Measurements from ENCODE around the gene UBL3.

DNA sequence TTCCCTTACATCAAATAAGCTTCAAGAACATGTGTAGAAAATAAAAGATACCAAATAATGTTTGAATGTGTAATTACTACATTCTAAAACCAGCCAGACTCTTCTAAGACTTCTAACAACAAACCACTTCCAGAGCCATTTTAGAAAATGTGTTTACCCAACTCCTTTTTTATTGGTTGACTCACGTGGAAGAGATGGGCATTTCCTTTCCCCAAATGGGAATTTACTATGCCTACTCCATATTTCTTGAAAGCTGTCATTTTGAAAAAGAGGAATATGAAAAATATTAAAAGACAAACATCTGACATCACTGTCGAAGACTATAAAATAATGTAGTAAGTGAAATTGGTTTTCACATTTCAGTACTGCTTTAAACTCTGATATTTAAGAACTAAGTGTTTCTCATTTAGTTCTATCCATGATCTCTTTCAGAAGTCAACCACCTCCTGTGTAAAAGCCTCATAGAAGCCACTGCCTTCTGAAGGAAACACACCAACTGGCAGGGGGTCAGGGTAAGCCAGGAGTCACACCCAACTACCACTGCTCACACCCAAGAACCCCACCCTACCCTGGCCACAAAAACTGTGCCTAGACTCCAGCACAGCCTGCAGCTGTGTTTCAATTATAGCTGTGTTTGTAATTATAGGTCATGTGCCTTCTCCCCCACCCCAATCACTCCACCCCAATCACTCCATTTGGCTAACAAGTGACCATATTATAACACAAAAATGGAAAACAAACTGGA is 86.8 kb downstream of the UBL3 start:
- TF ChIP-seq TAF1 (IDR thresholded peaks at IDR 0.05; ENCODE audit: borderline replicate concordance, low read depth, low read length): no peak
- TF ChIP-seq CTCF (IDR thresholded peaks at IDR 0.05 in 2 of 3, conservative IDR thresholded peaks at IDR 0.05 in 1 of 3; ENCODE audit: control insufficient read depth in 2 of 3, extremely low read depth in 1 of 3, insufficient read depth in 1 of 3, low read depth in 3 of 3, low read length in 3 of 3): no peak
- no peak for TF ChIP-seq TBL1XR1 (IDR thresholded peaks at IDR 0.05; ENCODE audit: low read depth, low read length)
